Neural cell (in vitro differentiated cells): ENCODE measurements around the gene RAB5A. TPM values are rescaled to one million over a fixed set of nuclear protein-coding genes. Genes with fewer than 3 reads are reported as not detected.

Experiments
- H2AFZ ChIP-seq: fragments of 200-600, 300-800 bp; sonication (generic), shearing (Covaris generic); 2 replicates; pipeline ENCODE4 v1.6.0; 2014; ENCODE audit warnings: low read depth, mild to moderate bottlenecking, antibody characterized with exemption, low read length, moderate library complexity
- H3F3A ChIP-seq: fragments of 200-600 bp; shearing (Covaris generic); 2 replicates; pipeline ENCODE4 v1.6.1; 2016; ENCODE audit warnings: mild to moderate bottlenecking, moderate library complexity, mixed read lengths, antibody characterized with exemption, low read length; ENCODE audit not compliant: insufficient read depth, poor library complexity, severe bottlenecking
- H3K27ac ChIP-seq: fragments of 200-600, 300-800 bp; sonication (generic), shearing (Covaris generic); 2 replicates; pipeline ENCODE4 v1.5.1; 2014; ENCODE audit warnings: mild to moderate bottlenecking, low read length, moderate library complexity
- H3K27me3 ChIP-seq: fragments of 300-800, 200-600 bp; sonication (generic), shearing (Covaris generic); 2 replicates; pipeline ENCODE4 v1.6.0; 2014; ENCODE audit warnings: mild to moderate bottlenecking, low read depth, low read length, moderate library complexity; ENCODE audit not compliant: insufficient read depth
- H3K36me3 ChIP-seq: fragments of 300-800, 200-600 bp; sonication (generic), shearing (Covaris generic); 2 replicates; pipeline ENCODE4 v1.5.1; 2014; ENCODE audit warnings: mild to moderate bottlenecking, antibody characterized with exemption, low read length, moderate library complexity; ENCODE audit not compliant: insufficient read depth
- H3K4me2 ChIP-seq: fragments of 300-800, 200-600 bp; sonication (generic), shearing (Covaris generic); 2 replicates; pipeline ENCODE4 v1.6.0; 2014; ENCODE audit warnings: mild to moderate bottlenecking, low read length
- H3K4me3 ChIP-seq: fragments of 300-800, 200-600 bp; sonication (generic), shearing (Covaris generic); 2 replicates; pipeline ENCODE4 v1.5.1; 2014; ENCODE audit warnings: mild to moderate bottlenecking, low read length, moderate library complexity
- H3K79me2 ChIP-seq: fragments of 200-600 bp; shearing (Covaris generic); replicated peaks from 2 replicates; pipeline ENCODE4 v1.6.0; 2014; ENCODE audit warnings: mild to moderate bottlenecking, low read length, moderate library complexity; ENCODE audit not compliant: insufficient read depth
- H3K9ac ChIP-seq: fragments of 300-800, 200-600 bp; sonication (generic), shearing (Covaris generic); 2 replicates; pipeline ENCODE4 v1.6.1; 2016; ENCODE audit warnings: mild to moderate bottlenecking, low read length, mixed read lengths
- H3K9me2 ChIP-seq: fragments of 200-600 bp; shearing (Covaris generic); 2 replicates; pipeline ENCODE4 v1.6.1; 2016; ENCODE audit warnings: mild to moderate bottlenecking, low read length, mixed read lengths; ENCODE audit not compliant: insufficient read depth
- H3K9me3 ChIP-seq: fragments of 200-600, 300-800 bp; sonication (generic), shearing (Covaris generic); 2 replicates; pipeline ENCODE4 v1.6.1; 2016; ENCODE audit warnings: mild to moderate bottlenecking, mixed run types, low read length, moderate library complexity, mixed read lengths
- H4K20me1 ChIP-seq: fragments of 200-600 bp; shearing (Covaris generic); 2 replicates; pipeline ENCODE4 v1.6.1; 2016; ENCODE audit warnings: mild to moderate bottlenecking, mixed run types; ENCODE audit not compliant: insufficient read depth
- CTCF ChIP-seq: fragments of 450-650 bp; IDR thresholded peaks from 2 replicates; pipeline ENCODE4 v1.5.1; 2014; ENCODE audit warnings: antibody characterized with exemption, mild to moderate bottlenecking, moderate library complexity; ENCODE audit not compliant: poor library complexity, severe bottlenecking
- EP300 ChIP-seq: fragments of 450-650 bp; conservative IDR thresholded peaks from 2 replicates; pipeline ENCODE4 v1.6.1; 2014; ENCODE audit warnings: antibody characterized with exemption, mild to moderate bottlenecking, moderate library complexity; ENCODE audit not compliant: poor library complexity, severe bottlenecking
- EZH2 ChIP-seq: fragments of 200-600, 300-800 bp; shearing (Covaris generic), sonication (generic); IDR thresholded peaks from 2 replicates; pipeline ENCODE4 v1.6.1; 2014; ENCODE audit warnings: antibody characterized with exemption, low read length, borderline replicate concordance, mild to moderate bottlenecking; ENCODE audit not compliant: insufficient read depth, poor library complexity, severe bottlenecking
- MXI1 ChIP-seq: fragments of 450-650 bp; conservative IDR thresholded peaks from 2 replicates; pipeline ENCODE4 v1.6.1; 2014; ENCODE audit warnings: antibody characterized with exemption, mild to moderate bottlenecking; ENCODE audit not compliant: poor library complexity, severe bottlenecking
- POLR2AphosphoS5 ChIP-seq: IDR thresholded peaks from 2 replicates; pipeline ENCODE4 v1.6.1; 2012
- RAD21 ChIP-seq: fragments of 450-650 bp; conservative IDR thresholded peaks from 2 replicates; pipeline ENCODE4 v1.6.1; 2014; ENCODE audit warnings: antibody characterized with exemption, mild to moderate bottlenecking, moderate library complexity
- REST ChIP-seq: IDR thresholded peaks from 2 replicates; pipeline ENCODE4 v1.6.1; 2012; ENCODE audit warnings: borderline replicate concordance
- SMC3 ChIP-seq: fragments of 450-650 bp; conservative IDR thresholded peaks from 2 replicates; pipeline ENCODE4 v1.6.1; 2014; ENCODE audit warnings: antibody characterized with exemption, mild to moderate bottlenecking, moderate library complexity; ENCODE audit not compliant: poor library complexity
- TAF1 ChIP-seq: IDR thresholded peaks from 2 replicates; pipeline ENCODE4 v1.6.1; 2012; ENCODE audit warnings: low read depth
- polyA plus RNA-seq: library from polyadenylated mRNA; depleted of rRNA; stranded (reverse); fragments of >200 nt; gene quantifications from 2 replicates; pipeline ENCODE4 v1.2.3, GENCODE V29; 2014

RAB5A gene
- polyA plus RNA-seq, 1 donor from 2014 or later = 47.2 TPM

- H3K27ac ChIP-seq = no peak overlapping the region
- H3K79me2 ChIP-seq = no peaks in the 10 kb centered on the region
These were observed 47.9 kb downstream of the RAB5A start for GRCh38 chr3:19994796-19995195.

GRCh38 chr3:19997502-19997901 lies 50.6 kb downstream of the RAB5A start:
- no peaks in the 10 kb centered on the region for H3K79me2 ChIP-seq
- no peak for TF ChIP-seq EP300
- TF ChIP-seq REST = no peak
- TF ChIP-seq EZH2 = no peak
- TF ChIP-seq RAD21 = no peak
- TF ChIP-seq CTCF = no peak
- TF ChIP-seq TAF1 = no peak
- no peak for TF ChIP-seq SMC3

More at GRCh38 chr3:19994796-19995195, 47.9 kb downstream of the RAB5A start:
- Histone ChIP-seq H3K9ac (no peak overlapping the region), H3K27me3 (no peaks in the 10 kb centered on the region), H3K9me3 (no peaks in the 10 kb centered on the region), H3K9me2 (no peaks in the 10 kb centered on the region), H4K20me1 (no peaks in the 10 kb centered on the region), H3F3A (no peaks in the 10 kb centered on the region), H3K4me3 (no peak overlapping the region), H3K4me2 (no peak overlapping the region), H2AFZ (no peak overlapping the region), H3K36me3 (no peaks in the 10 kb centered on the region)
- TF ChIP-seq CTCF (no peak), EP300 (no peak), POLR2AphosphoS5 (no peak), EZH2 (no peak), MXI1 (no peak), RAD21 (no peak), SMC3 (no peak), REST (no peak)

More at GRCh38 chr3:19997502-19997901, 50.6 kb downstream of the RAB5A start:
- H3K4me3 ChIP-seq = no peak overlapping the region
- no peak overlapping the region for H3K27ac ChIP-seq
- H3F3A ChIP-seq = no peaks in the 10 kb centered on the region
- no peaks in the 10 kb centered on the region for H3K9me3 ChIP-seq
- H3K36me3 ChIP-seq = no peaks in the 10 kb centered on the region
- H3K9me2 ChIP-seq = no peaks in the 10 kb centered on the region
- H3K27me3 ChIP-seq = no peaks in the 10 kb centered on the region
- no peaks in the 10 kb centered on the region for H4K20me1 ChIP-seq
- H3K9ac ChIP-seq = no peak overlapping the region
- H3K4me2 ChIP-seq = no peak overlapping the region
- no peak overlapping the region for H2AFZ ChIP-seq
